AG20443 (cell line): ENCODE data around the gene BCAN.
A peak's percentile ranks its signal among the peaks of the same experiment; 100 is the strongest.
"Not testable (repeated sequence)": the region's sequence is repeated elsewhere in the genome, so short reads cannot be mapped to it uniquely, and the experiment has no call there.

Experiments used
- DNase-seq: peaks from one replicate; pipeline ENCODE4 v3.0.0; 2012; ENCODE audit warnings: low spot score, mixed read lengths

The BCAN gene

DNA sequence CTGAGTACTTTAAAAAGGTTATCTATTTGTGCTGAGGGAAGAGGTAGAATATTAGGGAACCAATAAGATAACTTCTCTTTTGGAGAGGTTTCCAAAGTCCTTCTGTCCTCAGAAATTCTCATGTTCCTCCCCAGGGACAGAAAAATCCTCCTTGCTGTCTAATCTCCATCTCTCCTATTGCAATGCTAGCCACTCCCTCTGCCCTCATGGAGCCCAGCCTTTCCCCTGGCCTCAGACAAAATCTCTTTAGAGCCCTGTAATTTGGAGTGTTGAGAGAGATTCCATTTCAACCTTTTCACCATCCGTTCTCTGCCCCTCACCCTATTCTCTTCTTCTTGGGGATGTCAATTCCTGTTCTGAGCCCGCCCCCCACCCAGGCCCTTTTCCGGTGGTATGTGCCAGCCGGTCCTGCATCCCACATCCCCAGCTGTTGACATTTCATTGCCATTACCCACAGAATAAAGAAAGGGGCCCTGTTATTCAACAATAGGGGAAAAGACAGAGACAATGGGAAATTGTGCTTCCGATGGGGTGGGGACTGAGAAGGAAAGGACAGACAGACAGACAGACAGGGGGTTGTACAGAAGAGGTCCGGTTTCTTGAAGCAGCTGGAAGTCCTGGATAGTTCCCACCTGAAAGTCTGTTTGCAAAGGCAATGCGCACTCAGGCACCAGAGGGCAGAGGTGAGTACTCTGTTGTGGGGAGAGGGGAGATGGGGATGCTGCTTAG is 22.9 kb upstream of the BCAN start, which contains the start of gene HAPLN2:
Gene HAPLN2, plus strand, starts transcription at position 563 of the 729 bp plus-strand sequence. CDS start 4,076 bp downstream, outside the sequence.
- DNase-seq, result no peak

DNA sequence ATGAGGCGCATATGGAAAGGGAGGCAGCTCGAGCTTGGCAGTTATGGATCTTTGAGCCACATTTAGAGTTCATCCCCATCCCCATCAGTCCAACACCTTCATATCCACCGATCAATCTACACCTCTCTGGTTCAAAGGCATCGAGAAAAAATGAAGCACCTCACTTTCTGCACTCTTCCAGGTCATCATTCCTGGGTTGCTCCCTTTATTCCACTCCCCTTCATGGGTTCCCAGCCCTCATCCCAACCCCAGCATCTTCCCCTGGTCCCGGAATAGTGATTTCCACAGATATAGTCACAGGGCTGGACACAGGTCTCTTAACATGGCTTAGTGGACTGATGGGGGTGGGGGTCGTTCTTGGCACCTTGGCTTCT is 22.3 kb upstream of the BCAN start:
- DNase-seq, result no peak

- no peak for DNase-seq
These were observed 19.2 kb upstream of the BCAN start for GRCh38 chr1:156622581-156623297.

GRCh38 chr1:156623946-156624813 is 17.7 kb upstream of the BCAN start:
- DNase-seq, result peak; percentile 63

DNA sequence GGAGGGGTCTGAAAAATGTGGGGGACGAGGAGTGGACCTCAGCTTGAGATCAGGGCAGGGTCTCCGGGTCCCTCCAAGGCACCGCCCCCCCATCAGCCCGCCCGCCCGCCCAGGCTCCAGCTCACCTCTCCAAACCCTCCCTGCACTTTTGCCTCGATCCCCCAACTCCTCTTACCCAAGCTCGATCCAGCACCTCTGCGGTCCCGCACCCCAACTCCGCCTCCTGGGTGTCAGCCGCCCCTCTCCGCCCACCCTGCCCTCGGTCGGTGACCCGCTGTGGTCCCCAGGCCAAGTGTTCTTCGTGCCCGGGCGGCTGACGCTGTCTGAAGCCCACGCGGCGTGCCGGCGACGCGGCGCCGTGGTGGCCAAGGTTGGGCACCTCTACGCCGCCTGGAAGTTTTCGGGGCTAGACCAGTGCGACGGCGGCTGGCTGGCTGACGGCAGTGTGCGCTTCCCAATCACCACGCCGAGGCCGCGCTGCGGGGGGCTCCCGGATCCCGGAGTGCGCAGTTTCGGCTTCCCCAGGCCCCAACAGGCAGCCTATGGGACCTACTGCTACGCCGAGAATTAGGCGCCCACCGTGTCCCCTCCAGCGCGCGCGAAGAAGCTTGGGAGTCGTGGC is 17.0 kb upstream of the BCAN start:
- no peak for DNase-seq

- peak; percentile 68 for DNase-seq
These were observed 16.4 kb upstream of the BCAN start for GRCh38 chr1:156625436-156626078.

GRCh38 chr1:156626079-156626438 is 15.9 kb upstream of the BCAN start:
- DNase-seq, result no peak

DNA sequence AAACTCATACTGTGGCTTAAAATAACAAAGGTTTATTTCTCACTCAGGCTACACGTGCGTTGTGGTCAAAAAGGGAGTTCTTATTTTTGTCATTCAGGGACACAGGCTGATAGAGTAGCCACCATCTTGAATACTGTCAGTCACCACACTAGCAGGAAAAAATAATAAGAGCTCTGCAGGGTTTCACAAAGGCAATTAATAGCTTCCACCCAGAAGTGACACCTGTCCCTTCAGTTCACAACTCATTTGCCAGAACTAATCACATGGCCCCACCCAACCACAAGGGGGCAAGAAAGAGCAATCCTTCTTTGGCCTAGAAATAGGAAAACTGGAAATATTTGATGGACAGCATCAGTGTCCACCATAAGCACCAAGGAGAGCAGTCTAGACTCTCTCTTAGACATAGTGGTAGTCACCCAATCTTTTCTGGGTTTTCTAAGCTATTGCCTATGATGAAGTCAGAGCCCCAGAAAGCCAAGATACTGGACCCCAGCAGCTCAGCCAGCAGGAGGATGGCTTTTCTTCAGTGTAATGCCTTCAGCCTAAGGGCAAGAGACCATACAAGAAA is 14.5 kb upstream of the BCAN start:
- peak; percentile 47 for DNase-seq

- no peak for DNase-seq
These were observed 12.0 kb upstream of the BCAN start for GRCh38 chr1:156629823-156630449.

- not testable (repeated sequence) for DNase-seq
These were observed 10.8 kb upstream of the BCAN start for GRCh38 chr1:156631152-156631551.

- no peak for DNase-seq
These were observed 9.6 kb upstream of the BCAN start for GRCh38 chr1:156632355-156632754.

GRCh38 chr1:156638189-156638985 is 3.5 kb upstream of the BCAN start:
- no peak for DNase-seq

GRCh38 chr1:156639601-156640101 is 2.3 kb upstream of the BCAN start:
- peak; percentile 36 for DNase-seq

DNA sequence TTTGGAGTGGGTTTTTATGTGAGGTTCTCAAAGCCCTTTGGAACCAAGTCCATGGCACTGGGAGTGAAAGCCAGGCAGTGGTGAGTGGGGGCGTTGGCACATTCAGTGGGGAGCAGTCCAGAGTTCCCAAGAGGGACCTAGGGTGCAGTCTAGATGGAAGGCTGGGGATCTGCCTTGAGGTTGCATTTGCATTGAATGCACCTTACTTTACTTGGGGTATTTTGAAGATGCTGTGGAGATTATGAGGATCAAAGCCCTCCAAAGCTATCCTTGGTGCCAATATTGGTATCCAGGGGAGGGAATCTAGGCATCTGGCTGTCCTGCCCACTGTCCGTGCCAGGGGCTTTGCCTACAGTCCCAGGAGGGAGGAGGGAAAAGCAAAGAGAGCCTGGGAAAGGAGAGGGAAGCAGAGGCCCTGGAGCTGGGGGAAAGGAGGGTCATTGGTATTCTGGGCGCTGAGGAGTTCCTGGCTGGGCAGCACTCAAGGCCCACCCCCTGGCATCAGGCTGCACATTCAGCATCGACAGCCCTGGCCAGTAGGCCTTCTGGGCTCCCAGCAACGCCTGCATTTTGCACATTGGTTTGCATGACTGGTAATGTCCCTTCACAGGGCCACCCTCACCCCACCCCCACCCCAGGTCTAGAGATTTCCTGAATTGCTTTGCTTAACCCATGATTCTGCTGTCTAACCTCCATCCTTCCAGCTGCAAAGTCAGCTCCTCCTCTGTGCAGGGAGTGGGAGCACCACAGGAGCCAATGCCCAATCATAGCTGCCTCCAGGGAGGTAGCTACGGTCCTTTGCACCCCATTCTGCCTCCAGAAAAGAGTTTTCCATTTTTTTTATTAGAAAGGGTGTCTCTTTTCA is 843 bp upstream of the BCAN start:
- DNase-seq, result no peak

GRCh38 chr1:156642265-156643048 is 540 bp downstream of the BCAN start:
- DNase-seq, result no peak

- no peak for DNase-seq
These were observed 1.3 kb downstream of the BCAN start for GRCh38 chr1:156643049-156643777.

DNA sequence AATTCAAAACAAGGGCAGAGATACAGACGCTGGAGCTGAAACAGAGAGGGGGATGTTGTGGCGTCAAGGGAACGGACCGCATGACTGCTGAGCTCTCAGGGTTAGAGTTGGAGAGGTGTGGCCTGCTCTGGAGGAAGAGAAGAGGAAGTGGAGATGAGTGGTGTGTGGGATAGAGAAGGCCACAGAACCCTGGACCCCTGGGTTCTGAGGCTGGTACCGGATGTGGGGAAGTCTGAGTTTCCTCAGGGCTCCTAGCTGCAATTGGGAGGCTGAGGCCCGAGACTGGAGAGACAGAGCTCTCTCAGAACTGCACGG is 1.8 kb downstream of the BCAN start:
- no peak for DNase-seq
